B cell (primary cell): Measurements from ENCODE around the gene PIP5K1A. TPM values are rescaled to one million over a fixed set of nuclear protein-coding genes. Genes with fewer than 3 reads are reported as not detected.

Experiments
- ATAC-seq: fragments of 200-7000 bp; cut with Tn5 transposase; one replicate; pipeline ENCODE4 v1.10.0; 2021; ENCODE audit warnings: low read depth, mild to moderate bottlenecking, moderate number of reproducible peaks, moderate library complexity
- CTCF ChIA-PET: fragments of 350-600 bp; sonication (Branson Sonifier 250); formaldehyde crosslinking; loops from one replicate; lab custom pipeline; 2021; ENCODE audit warnings: antibody characterized with exemption, inconsistent platforms; lab: Charles Lee
- POLR2A ChIA-PET: fragments of 350-600 bp; sonication (Branson Sonifier 250); formaldehyde crosslinking; loops from one replicate; lab custom pipeline; 2021; ENCODE audit warnings: antibody characterized with exemption; lab: Charles Lee
- DNase-seq: peaks from one replicate; pipeline ENCODE4 v3.0.0; 2013
- H2AFZ ChIP-seq: 2 replicates; pipeline ENCODE4 v1.6.1; 2012; ENCODE audit warnings: mild to moderate bottlenecking, low read depth, low read length; ENCODE audit not compliant: insufficient read depth, poor library complexity, severe bottlenecking
- H3K27ac ChIP-seq, 2 donors: 1 replicate in 1 of 2; 2 replicates in 1 of 2; pipeline ENCODE4 v1.5.1; 2012 to 2013; ENCODE audit warnings: low read length in 2 of 2, mild to moderate bottlenecking in 2 of 2, moderate library complexity in 1 of 2
- H3K27me3 ChIP-seq, 4 experiments: fragments of 200-600 bp in 1 of 4; sonication (generic) in 1 of 4; replicated peaks in 1 of 4; 1 replicate in 2 of 4; 2 replicates in 2 of 4; pipeline versions ENCODE4 v1.6.1 to v1.7.0; 2013 to 2016; ENCODE audit warnings: low read length in 3 of 4, mild to moderate bottlenecking in 2 of 4, mixed read lengths in 1 of 4, moderate library complexity in 1 of 4; ENCODE audit not compliant: insufficient read depth in 4 of 4, control insufficient read depth in 3 of 4; ENCODE audit errors: control extremely low read depth in 1 of 4
- H3K36me3 ChIP-seq, 2 experiments: replicated peaks in 1 of 2; 1 replicate in 1 of 2; 2 replicates in 1 of 2; pipeline versions ENCODE4 v1.6.1 to v1.7.1; 2013; ENCODE audit warnings: low read length in 1 of 2; ENCODE audit not compliant: insufficient read depth in 2 of 2, control insufficient read depth in 1 of 2; ENCODE audit errors: control extremely low read depth in 1 of 2, extremely low read depth in 1 of 2
- H3K4me1 ChIP-seq, 2 donors: fragments of 200-600 bp in 1 of 2; sonication (generic) in 1 of 2; 1 replicate in 1 of 2; 2 replicates in 1 of 2; pipeline versions ENCODE4 v1.5.1 to v1.6.1; 2013 to 2017; ENCODE audit warnings: low read length in 2 of 2; ENCODE audit not compliant: control insufficient read depth in 2 of 2, insufficient read depth in 2 of 2
- H3K4me2 ChIP-seq: replicated peaks from 2 replicates; pipeline ENCODE3; 2012; ENCODE audit warnings: mild to moderate bottlenecking, low read depth, low read length; ENCODE audit not compliant: poor library complexity, severe bottlenecking
- H3K4me3 ChIP-seq, 5 experiments: fragments of 200-600 bp in 1 of 5; sonication (generic) in 1 of 5; 1 replicate in 3 of 5; 2 replicates in 2 of 5; pipeline versions ENCODE4 v1.5.1 to v1.7.0; 2011 to 2016; ENCODE audit warnings: low read length in 4 of 5, mild to moderate bottlenecking in 4 of 5, low read depth in 2 of 5, control low read depth in 1 of 5, moderate library complexity in 1 of 5; ENCODE audit not compliant: insufficient read depth in 1 of 5; ENCODE audit errors: control extremely low read depth in 1 of 5, extremely low read depth in 1 of 5
- H3K79me2 ChIP-seq: fragments of 200-600 bp; sonication (generic); one replicate; pipeline ENCODE4 v1.6.0; 2016; ENCODE audit warnings: low read length; ENCODE audit not compliant: control insufficient read depth, insufficient read depth
- H3K9ac ChIP-seq: fragments of 200-600 bp; sonication (generic); 2 replicates; pipeline ENCODE4 v1.6.1; 2017; ENCODE audit warnings: mild to moderate bottlenecking, low read length, moderate library complexity
- H3K9me3 ChIP-seq, 3 donors: one replicate each; pipeline versions ENCODE4 v1.6.1 to v1.7.1; 2013; ENCODE audit warnings: low read length in 2 of 3; ENCODE audit not compliant: control insufficient read depth in 2 of 3, insufficient read depth in 1 of 3; ENCODE audit errors: control extremely low read depth in 1 of 3
- H4K20me1 ChIP-seq: 2 replicates; pipeline ENCODE4 v1.6.0; 2012; ENCODE audit warnings: mild to moderate bottlenecking, low read length; ENCODE audit not compliant: insufficient read depth, control insufficient read depth, poor library complexity, severe bottlenecking
- H3K27ac Mint-ChIP-seq: one replicate; pipeline ENCODE4 v1.8.0; 2021; ENCODE audit warnings: mixed read lengths
- H3K27me3 Mint-ChIP-seq: one replicate; pipeline ENCODE4 v1.8.0; 2021; ENCODE audit warnings: mixed read lengths
- H3K4me1 Mint-ChIP-seq: one replicate; pipeline ENCODE4 v1.8.0; 2021; ENCODE audit warnings: mixed read lengths
- H3K4me3 Mint-ChIP-seq: one replicate; pipeline ENCODE4 v1.8.0; 2021; ENCODE audit warnings: mixed read lengths
- H3K9me3 Mint-ChIP-seq: one replicate; pipeline ENCODE4 v1.8.0; 2022; ENCODE audit warnings: mixed read lengths; ENCODE audit not compliant: insufficient read depth
- EZH2 ChIP-seq: IDR thresholded peaks from 2 replicates; pipeline ENCODE4 v1.6.1; 2012; ENCODE audit warnings: borderline replicate concordance, low read depth, mild to moderate bottlenecking, moderate library complexity, low read length; ENCODE audit not compliant: insufficient read depth, poor library complexity, severe bottlenecking
- WGBS: methylation state at CpG from one replicate; pipeline ENCODE4 v1.1.5; 2013; ENCODE audit warnings: missing lambda C conversion rate; ENCODE audit not compliant: insufficient coverage; 5-methylcytosine and 5-hydroxymethylcytosine counted together
- intact Hi-C: fragments of 100-400 bp; cut with micrococcal nuclease; formaldehyde crosslinking; loops from one replicate; pipeline ENCODE4 v1.10.0; 2022
- polyA plus RNA-seq: library from polyadenylated mRNA; depleted of rRNA; stranded (reverse); fragments of >200 nt; gene quantifications from 2 replicates; pipeline ENCODE4 v1.2.3, GENCODE V29; 2012
- total RNA-seq, 2 donors: library from RNA; stranded (reverse); fragments of 120-200 nt in 1 of 2; gene quantifications; 1 replicate in 1 of 2; 2 replicates in 1 of 2; pipeline versions ENCODE4 v1.2.3 to v1.2.4, GENCODE V29; 2013 to 2022
- TF ChIP-seq, protein P1 (sequence below): fragments of 200-600 bp; IDR thresholded peaks from one replicate; pipeline ENCODE4 v1.8.0; 2022; ENCODE audit warnings: antibody characterized with exemption, mild to moderate bottlenecking

Gene PIP5K1A
- total and polyA plus RNA-seq, 2 donors (not counting 1 experiment from before 2014, with no cell fraction given): 59.4 to 78.4 TPM

DNA sequence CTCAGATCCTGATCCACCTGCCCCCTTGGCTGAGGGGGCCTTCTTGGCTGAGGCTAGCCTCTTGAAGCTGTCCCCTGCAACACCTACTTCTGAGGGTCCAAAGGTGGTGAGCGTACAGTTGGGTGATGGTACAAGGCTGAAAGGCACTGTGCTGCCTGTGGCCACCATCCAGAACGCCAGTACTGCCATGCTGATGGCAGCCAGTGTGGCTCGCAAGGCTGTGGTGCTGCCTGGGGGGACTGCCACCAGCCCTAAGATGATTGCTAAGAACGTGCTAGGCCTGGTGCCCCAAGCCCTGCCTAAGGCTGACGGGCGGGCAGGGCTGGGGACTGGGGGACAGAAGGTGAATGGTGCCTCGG, 89.0 kb downstream of the PIP5K1A start:
- H3K4me3 ChIP-seq: no peak overlapping the region
- Mint-ChIP-seq H3K27me3 (no peaks in the 10 kb centered on the region), H3K9me3 (no peaks in the 10 kb centered on the region), H3K27ac (no peak overlapping the region), H3K4me3 (no peak overlapping the region), H3K4me1 (peaks cover 32% of the 10 kb centered on the region)
- no peaks in the 10 kb centered on the region for H3K9me3 ChIP-seq
- peaks cover 11 to 16% of the 10 kb centered on the region in 2 donors for H3K4me1 ChIP-seq
- H2AFZ ChIP-seq: no peak overlapping the region
- intact Hi-C loops: no loop called here
- ChIA-PET POLR2A (no interaction called here), CTCF (interaction anchor here (1.8 kb wide), 1 partner anchor 53 kb away, joined by 7 read pairs; no protein-coding TSS in a partner anchor)
- 98% methylated on average over 3 of the region's 7 CpGs for WGBS
- peaks cover 69% of the 10 kb centered on the region for H4K20me1 ChIP-seq
- H3K27ac ChIP-seq: no peak overlapping the region
- no peak for ATAC-seq
- TF ChIP-seq, protein P1, sequence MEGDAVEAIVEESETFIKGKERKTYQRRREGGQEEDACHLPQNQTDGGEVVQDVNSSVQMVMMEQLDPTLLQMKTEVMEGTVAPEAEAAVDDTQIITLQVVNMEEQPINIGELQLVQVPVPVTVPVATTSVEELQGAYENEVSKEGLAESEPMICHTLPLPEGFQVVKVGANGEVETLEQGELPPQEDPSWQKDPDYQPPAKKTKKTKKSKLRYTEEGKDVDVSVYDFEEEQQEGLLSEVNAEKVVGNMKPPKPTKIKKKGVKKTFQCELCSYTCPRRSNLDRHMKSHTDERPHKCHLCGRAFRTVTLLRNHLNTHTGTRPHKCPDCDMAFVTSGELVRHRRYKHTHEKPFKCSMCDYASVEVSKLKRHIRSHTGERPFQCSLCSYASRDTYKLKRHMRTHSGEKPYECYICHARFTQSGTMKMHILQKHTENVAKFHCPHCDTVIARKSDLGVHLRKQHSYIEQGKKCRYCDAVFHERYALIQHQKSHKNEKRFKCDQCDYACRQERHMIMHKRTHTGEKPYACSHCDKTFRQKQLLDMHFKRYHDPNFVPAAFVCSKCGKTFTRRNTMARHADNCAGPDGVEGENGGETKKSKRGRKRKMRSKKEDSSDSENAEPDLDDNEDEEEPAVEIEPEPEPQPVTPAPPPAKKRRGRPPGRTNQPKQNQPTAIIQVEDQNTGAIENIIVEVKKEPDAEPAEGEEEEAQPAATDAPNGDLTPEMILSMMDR: no peak
- H3K79me2 ChIP-seq: peaks cover 70% of the 10 kb centered on the region
- no peak overlapping the region for H3K4me2 ChIP-seq
- H3K9ac ChIP-seq: no peak overlapping the region
- H3K27me3 ChIP-seq: no peaks in the 10 kb centered on the region
- H3K36me3 ChIP-seq: peaks cover 1 to 65% of the 10 kb centered on the region in 2 experiments
- no peak for DNase-seq

DNA sequence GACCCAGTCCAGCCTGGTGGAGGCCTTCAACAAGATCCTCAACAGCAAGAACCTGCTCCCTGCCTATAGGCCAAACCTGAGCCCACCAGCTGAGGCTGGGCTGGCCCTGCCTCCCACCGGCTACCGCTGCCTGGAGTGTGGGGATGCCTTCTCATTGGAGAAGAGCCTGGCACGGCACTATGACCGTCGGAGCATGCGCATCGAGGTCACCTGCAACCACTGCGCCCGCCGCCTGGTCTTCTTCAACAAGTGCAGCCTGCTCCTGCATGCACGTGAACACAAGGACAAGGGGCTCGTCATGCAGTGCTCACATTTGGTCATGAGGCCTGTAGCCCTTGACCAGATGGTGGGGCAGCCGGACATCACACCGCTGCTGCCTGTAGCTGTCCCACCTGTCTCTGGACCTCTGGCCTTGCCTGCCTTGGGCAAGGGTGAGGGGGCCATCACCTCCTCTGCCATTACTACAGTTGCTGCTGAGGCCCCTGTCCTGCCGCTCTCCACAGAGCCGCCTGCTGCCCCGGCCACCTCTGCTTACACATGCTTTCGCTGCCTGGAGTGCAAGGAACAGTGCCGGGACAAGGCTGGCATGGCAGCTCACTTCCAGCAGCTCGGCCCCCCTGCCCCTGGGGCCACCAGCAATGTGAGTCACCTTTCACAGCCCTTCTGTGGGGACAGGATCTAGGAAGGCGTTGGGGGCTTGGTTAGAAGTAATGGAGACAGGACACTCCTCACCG, 89.6 kb downstream of the PIP5K1A start:
- no peak for TF ChIP-seq EZH2
- TF ChIP-seq, protein P1: no peak
- CTCF ChIA-PET: interaction anchor here (0.6 to 1.8 kb wide), 2 partner anchors 15 to 52 kb away, joined by 4 to 7 read pairs; no protein-coding TSS in a partner anchor
- ATAC-seq (no peak), DNase-seq (no peak)
- POLR2A ChIA-PET: no interaction called here
- no peak overlapping the region for H3K4me3 ChIP-seq
- Mint-ChIP-seq H3K4me1 (peaks cover 35% of the 10 kb centered on the region), H3K27me3 (no peaks in the 10 kb centered on the region), H3K27ac (no peak overlapping the region), H3K9me3 (no peaks in the 10 kb centered on the region), H3K4me3 (no peak overlapping the region)
- intact Hi-C loops: no loop called here
- peaks cover 64% of the 10 kb centered on the region for H3K79me2 ChIP-seq
- peaks cover 70% of the 10 kb centered on the region for H4K20me1 ChIP-seq
- WGBS: 98% methylated on average over 22 of the region's 22 CpGs
- no peaks in the 10 kb centered on the region for H3K9me3 ChIP-seq
- no peak overlapping the region for H2AFZ ChIP-seq
- no peak overlapping the region for H3K4me2 ChIP-seq
- peaks cover 11 to 19% of the 10 kb centered on the region in 2 donors for H3K4me1 ChIP-seq
- H3K27ac ChIP-seq: no peak overlapping the region
- peaks cover 1 to 71% of the 10 kb centered on the region in 2 experiments for H3K36me3 ChIP-seq
- H3K9ac ChIP-seq: no peak overlapping the region
- no peaks in the 10 kb centered on the region for H3K27me3 ChIP-seq
